Erythroblast (primary cell): ENCODE results near the gene ITPK1.

Experiments
- GATA1 ChIP-seq: IDR thresholded peaks from 2 replicates; pipeline ENCODE4 v1.6.1; 2011; ENCODE audit warnings: low read depth, mild to moderate bottlenecking, control low read depth, low read length, moderate library complexity
- POLR2A ChIP-seq: IDR thresholded peaks from 2 replicates; pipeline ENCODE4 v1.6.1; 2011; ENCODE audit warnings: mild to moderate bottlenecking, low read length

DNA sequence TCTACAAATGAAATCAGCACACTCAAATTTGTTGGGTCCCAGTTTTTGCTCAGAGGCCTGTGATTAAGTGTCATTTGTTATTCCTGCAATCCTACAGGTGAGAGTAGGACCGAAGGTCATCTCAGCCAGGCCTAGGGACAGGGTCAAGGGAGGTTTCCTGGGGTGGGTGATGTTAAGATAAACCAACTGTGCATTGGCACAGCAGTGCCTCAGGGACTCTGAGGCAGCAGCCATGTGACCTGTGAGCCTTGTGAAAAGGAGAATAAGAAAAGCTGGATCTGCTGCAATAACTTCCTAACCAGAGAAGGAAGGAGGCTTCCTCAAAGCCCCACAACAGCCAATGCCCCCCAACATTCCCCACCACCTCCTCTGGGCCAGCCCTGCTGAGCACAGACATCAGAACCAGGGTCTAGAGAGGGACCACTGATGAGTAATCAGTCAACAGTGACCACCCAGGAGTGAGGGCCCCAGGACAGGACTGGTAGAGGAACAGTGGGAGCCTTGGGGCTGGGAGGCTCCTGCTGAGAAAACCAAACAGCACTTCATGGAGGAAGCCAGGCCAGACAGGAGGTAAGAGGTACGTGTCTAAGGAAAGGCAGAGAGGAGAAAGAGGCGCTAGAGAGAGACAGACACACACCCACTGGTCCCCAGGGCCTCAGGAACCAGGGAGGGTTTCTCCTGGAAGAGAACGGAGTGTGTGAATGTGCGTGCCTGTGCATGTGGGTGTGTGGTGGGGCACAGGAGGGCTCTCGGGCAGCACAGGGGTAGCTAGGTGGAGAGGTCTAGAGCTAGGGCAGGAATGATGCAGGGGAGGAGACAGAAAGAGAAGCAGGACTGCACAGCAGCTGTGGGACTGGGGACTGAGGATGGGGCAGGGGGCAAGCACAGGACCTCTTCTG is 82.4 kb downstream of the ITPK1 start:
- TF ChIP-seq POLR2A (no peak), GATA1 (no peak)
